Kidney (tissue), 14 donors: ENCODE results near the gene TSGA10IP. TPM values are rescaled to one million over a fixed set of nuclear protein-coding genes. Genes with fewer than 3 reads are reported as not detected.

Source experiments
- DNase-seq, 5 donors: peaks; one replicate each; pipeline ENCODE4 v3.0.0-alpha.2; 2013 to 2020
- FAIRE-seq: peaks from 2 replicates; lab custom pipeline; 2012; peaks lifted over from hg19 to GRCh38; lab: Jason Lieb, UNC
- H3K27ac ChIP-seq, 2 donors: one replicate each; pipeline ENCODE4 v1.7.0; 2013; ENCODE audit warnings: low read depth in 2 of 2, low read length in 2 of 2, inconsistent platforms in 1 of 2
- H3K27me3 ChIP-seq: one replicate; pipeline ENCODE4 v1.7.1; 2013; ENCODE audit warnings: low read length, inconsistent platforms; ENCODE audit not compliant: control insufficient read depth, insufficient read depth
- H3K36me3 ChIP-seq, 3 donors: one replicate each; pipeline versions ENCODE4 v1.7.0 to v1.7.1; 2013; ENCODE audit warnings: low read length in 3 of 3, control low read depth in 1 of 3, inconsistent platforms in 1 of 3; ENCODE audit not compliant: insufficient read depth in 3 of 3, control insufficient read depth in 2 of 3
- H3K4me1 ChIP-seq, 3 donors: one replicate each; pipeline versions ENCODE4 v1.7.0 to v1.7.1; 2013; ENCODE audit warnings: low read length in 3 of 3, inconsistent platforms in 1 of 3, low read depth in 1 of 3; ENCODE audit not compliant: control insufficient read depth in 2 of 3, insufficient read depth in 2 of 3
- H3K4me3 ChIP-seq, 3 donors: one replicate each; pipeline versions ENCODE4 v1.7.0 to v1.8.1; 2013; ENCODE audit warnings: low read length in 3 of 3, control low read depth in 1 of 3, inconsistent platforms in 1 of 3
- H3K9ac ChIP-seq, 3 donors: one replicate each; pipeline versions ENCODE4 v1.7.0 to v1.7.1; 2013; ENCODE audit warnings: low read length in 3 of 3, control low read depth in 1 of 3, inconsistent platforms in 1 of 3
- H3K9me3 ChIP-seq, 3 donors: one replicate each; pipeline versions ENCODE4 v1.7.0 to v1.7.1; 2013; ENCODE audit warnings: low read length in 3 of 3, control low read depth in 1 of 3, inconsistent platforms in 1 of 3; ENCODE audit not compliant: control insufficient read depth in 2 of 3, insufficient read depth in 1 of 3
- intact Hi-C: fragments of 100-400 bp; cut with DNase I; formaldehyde crosslinking; loops from one replicate; pipeline ENCODE4 v1.11.1; 2022
- polyA plus RNA-seq: library from polyadenylated mRNA; stranded (reverse); fragments of 350-450 nt; fragmentation: Illumina TruSeq; extraction: RNeasy Lipid Tissue Mini Kit (QIAGEN cat#74804); gene quantifications from one replicate; pipeline ENCODE4 v1.2.3, GENCODE V29; 2014; ENCODE audit warnings: low read depth, low replicate concordance; ENCODE audit not compliant: insufficient read depth
- total RNA-seq: library from RNA; stranded (reverse); fragmentation: NEBNext Ultra II Directional; extraction: Animal tissue kit (Norgen Biotek cat#: 25700); gene quantifications from one replicate; pipeline ENCODE4 v1.2.1, GENCODE V29; 2021
- TF ChIP-seq, protein P1 (sequence below): IDR thresholded peaks from 3 replicates; pipeline ENCODE4 v1.5.1; 2012; ENCODE audit warnings: mild to moderate bottlenecking, moderate library complexity, borderline replicate concordance; ENCODE audit not compliant: insufficient read depth; ENCODE audit errors: extremely low read depth
- donor health status: control.
- donor health status: control.
- donor health status: control.
- donor health status: control.
- donor health status: control.
- donor health status: DM: yes; HTN: yes; CAD: no.
- donor health status: Normal renal cell carcinoma (clear cell type).

TSGA10IP gene
- total and polyA plus RNA-seq, 2 donors from 2014 or later: not detected

GRCh38 chr11:65934014-65934413 lies 11.3 kb upstream of the TSGA10IP start:
- Histone ChIP-seq H3K27ac (no peak overlapping the region), H3K9ac (no peak overlapping the region), H3K27me3 (no peaks in the 10 kb centered on the region), H3K4me1 (no peaks in the 10 kb centered on the region), H3K4me3 (no peak overlapping the region), H3K36me3 (no peaks in the 10 kb centered on the region), H3K9me3 (no peaks in the 10 kb centered on the region)
- peak in 1 of 5 donors; percentile 44 for DNase-seq
- intact Hi-C loops: no loop called here
- FAIRE-seq: no peak
- TF ChIP-seq, protein P1, sequence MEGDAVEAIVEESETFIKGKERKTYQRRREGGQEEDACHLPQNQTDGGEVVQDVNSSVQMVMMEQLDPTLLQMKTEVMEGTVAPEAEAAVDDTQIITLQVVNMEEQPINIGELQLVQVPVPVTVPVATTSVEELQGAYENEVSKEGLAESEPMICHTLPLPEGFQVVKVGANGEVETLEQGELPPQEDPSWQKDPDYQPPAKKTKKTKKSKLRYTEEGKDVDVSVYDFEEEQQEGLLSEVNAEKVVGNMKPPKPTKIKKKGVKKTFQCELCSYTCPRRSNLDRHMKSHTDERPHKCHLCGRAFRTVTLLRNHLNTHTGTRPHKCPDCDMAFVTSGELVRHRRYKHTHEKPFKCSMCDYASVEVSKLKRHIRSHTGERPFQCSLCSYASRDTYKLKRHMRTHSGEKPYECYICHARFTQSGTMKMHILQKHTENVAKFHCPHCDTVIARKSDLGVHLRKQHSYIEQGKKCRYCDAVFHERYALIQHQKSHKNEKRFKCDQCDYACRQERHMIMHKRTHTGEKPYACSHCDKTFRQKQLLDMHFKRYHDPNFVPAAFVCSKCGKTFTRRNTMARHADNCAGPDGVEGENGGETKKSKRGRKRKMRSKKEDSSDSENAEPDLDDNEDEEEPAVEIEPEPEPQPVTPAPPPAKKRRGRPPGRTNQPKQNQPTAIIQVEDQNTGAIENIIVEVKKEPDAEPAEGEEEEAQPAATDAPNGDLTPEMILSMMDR: no peak

GRCh38 chr11:65937766-65938165 lies 7.5 kb upstream of the TSGA10IP start:
- Histone ChIP-seq H3K9ac (no peak overlapping the region), H3K4me1 (no peaks in the 10 kb centered on the region), H3K27ac (no peak overlapping the region), H3K9me3 (no peaks in the 10 kb centered on the region), H3K4me3 (no peak overlapping the region), H3K36me3 (no peaks in the 10 kb centered on the region), H3K27me3 (no peaks in the 10 kb centered on the region)
- intact Hi-C loops: no loop called here
- TF ChIP-seq, protein P1: no peak
- no peak for DNase-seq
- FAIRE-seq: no peak

GRCh38 chr11:65941720-65942310 lies 3.5 kb upstream of the TSGA10IP start:
- Histone ChIP-seq H3K4me3 (no peak overlapping the region), H3K9ac (no peak overlapping the region), H3K36me3 (no peaks in the 10 kb centered on the region), H3K4me1 (no peaks in the 10 kb centered on the region), H3K9me3 (no peaks in the 10 kb centered on the region), H3K27me3 (no peaks in the 10 kb centered on the region), H3K27ac (no peak overlapping the region)
- TF ChIP-seq, protein P1: no peak
- DNase-seq (peak in 1 of 5 donors; percentile 21), FAIRE-seq (no peak)
- intact Hi-C loops: no loop called here

DNA sequence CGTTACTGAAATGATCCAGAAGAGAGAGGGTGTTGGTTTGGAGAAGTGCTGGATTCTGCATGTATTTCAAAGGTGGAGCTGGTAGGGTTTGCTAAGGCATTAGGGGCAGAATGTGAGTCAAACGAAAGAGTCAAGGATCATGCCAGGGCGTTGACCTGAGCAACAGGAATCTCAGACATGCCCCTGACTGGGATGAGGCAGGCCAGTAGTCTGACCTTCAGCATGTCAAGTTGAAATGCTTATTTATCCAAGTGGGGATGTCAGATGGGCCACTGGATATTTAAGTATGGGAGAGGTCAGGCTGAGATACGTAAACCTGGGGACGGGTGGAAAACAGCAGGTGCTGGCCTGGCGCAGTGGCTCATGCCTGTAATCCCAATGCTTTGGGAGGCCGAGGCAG lies 2.7 kb upstream of the TSGA10IP start:
- H3K36me3 ChIP-seq: no peaks in the 10 kb centered on the region
- no peak overlapping the region for H3K9ac ChIP-seq
- no peaks in the 10 kb centered on the region for H3K4me1 ChIP-seq
- H3K9me3 ChIP-seq: no peaks in the 10 kb centered on the region
- H3K4me3 ChIP-seq: no peak overlapping the region
- TF ChIP-seq, protein P1: no peak
- peak in 1 of 5 donors; percentile 43 for DNase-seq
- FAIRE-seq: no peak
- no peaks in the 10 kb centered on the region for H3K27me3 ChIP-seq
- intact Hi-C loops: no loop called here
- H3K27ac ChIP-seq: no peak overlapping the region
